WTC11 (cell line): ENCODE data around the gene SYTL5. TPM values are rescaled to one million over a fixed set of nuclear protein-coding genes. Genes with fewer than 3 reads are reported as not detected.

ENCODE experiments used
- ATAC-seq: fragments of 200-7000 bp; cut with Tn5 transposase; 2 replicates; pipeline ENCODE4 v1.10.0; 2021; ENCODE audit warnings: mild to moderate bottlenecking, moderate library complexity
- CTCF ChIA-PET: fragments of 300-600 bp; sonication (Branson Sonifier 250); formaldehyde crosslinking; loops from one replicate; lab custom pipeline; 2021; ENCODE audit warnings: antibody characterized with exemption; lab: Charles Lee
- POLR2A ChIA-PET: fragments of 350-600 bp; sonication (Branson Sonifier 250); formaldehyde crosslinking; loops from one replicate; lab custom pipeline; 2021; ENCODE audit warnings: antibody characterized with exemption; lab: Charles Lee
- DNase-seq: peaks from one replicate; pipeline ENCODE4 v3.0.0; 2021; ENCODE audit warnings: low spot score
- H3K27ac Mint-ChIP-seq: 2 replicates; pipeline ENCODE4 v1.8.0; 2021; ENCODE audit warnings: mixed read lengths
- H3K27me3 Mint-ChIP-seq: 2 replicates; pipeline ENCODE4 v1.8.0; 2021; ENCODE audit warnings: low read depth, mild to moderate bottlenecking, moderate library complexity, mixed read lengths
- H3K36me3 Mint-ChIP-seq: 2 replicates; pipeline ENCODE4 v1.8.0; 2021; ENCODE audit warnings: mixed read lengths
- H3K4me1 Mint-ChIP-seq: 2 replicates; pipeline ENCODE4 v1.8.0; 2022; ENCODE audit warnings: mixed read lengths
- H3K4me3 Mint-ChIP-seq: 2 replicates; pipeline ENCODE4 v1.8.0; 2021; ENCODE audit warnings: mild to moderate bottlenecking, moderate library complexity, mixed read lengths
- H3K9me3 Mint-ChIP-seq: 2 replicates; pipeline ENCODE4 v1.8.0; 2021; ENCODE audit warnings: mixed read lengths
- CREB1 ChIP-seq: sonication (generic); formaldehyde crosslinking; IDR thresholded peaks from 2 replicates; pipeline ENCODE4 v1.8.0; 2023; ENCODE audit warnings: mild to moderate bottlenecking, missing genetic modification reagents
- ESRRA ChIP-seq: sonication (generic); formaldehyde crosslinking; IDR thresholded peaks from 2 replicates; pipeline ENCODE4 v1.8.1; 2022; ENCODE audit warnings: mild to moderate bottlenecking, missing genetic modification reagents, borderline replicate concordance
- ETV6 ChIP-seq: sonication (generic); formaldehyde crosslinking; IDR thresholded peaks from 2 replicates; pipeline ENCODE4 v1.8.1; 2022; ENCODE audit warnings: mild to moderate bottlenecking, missing genetic modification reagents
- FOXP1 ChIP-seq: sonication (generic); formaldehyde crosslinking; IDR thresholded peaks from 2 replicates; pipeline ENCODE4 v1.8.0; 2022; ENCODE audit warnings: missing genetic modification reagents, mild to moderate bottlenecking, moderate library complexity, borderline replicate concordance
- GABPB1 ChIP-seq: sonication (generic); formaldehyde crosslinking; IDR thresholded peaks from 2 replicates; pipeline ENCODE4 v1.8.1; 2023; ENCODE audit warnings: mild to moderate bottlenecking, missing genetic modification reagents
- IRF2 ChIP-seq: sonication (generic); formaldehyde crosslinking; IDR thresholded peaks from 2 replicates; pipeline ENCODE4 v1.8.0; 2022; ENCODE audit warnings: low read depth, missing genetic modification reagents, borderline replicate concordance
- NFYB ChIP-seq: sonication (generic); formaldehyde crosslinking; conservative IDR thresholded peaks from 2 replicates; pipeline ENCODE4 v1.8.0; 2022; ENCODE audit warnings: low read depth, missing genetic modification reagents
- NR2C2 ChIP-seq: sonication (generic); formaldehyde crosslinking; IDR thresholded peaks from 2 replicates; pipeline ENCODE4 v1.8.0; 2022; ENCODE audit warnings: mild to moderate bottlenecking, missing genetic modification reagents
- OVOL2 ChIP-seq: fragments of 250-450 bp; sonication (Bioruptor Pico); IDR thresholded peaks from 2 replicates; pipeline ENCODE4 v1.9.0; 2021; ENCODE audit warnings: mild to moderate bottlenecking, borderline replicate concordance
- RORB ChIP-seq: fragments of 250-450 bp; sonication (Bioruptor Pico); IDR thresholded peaks from 2 replicates; pipeline ENCODE4 v1.9.0; 2021; ENCODE audit warnings: mild to moderate bottlenecking
- SP1 ChIP-seq: sonication (generic); formaldehyde crosslinking; conservative IDR thresholded peaks from 2 replicates; pipeline ENCODE4 v1.8.1; 2022; ENCODE audit warnings: missing genetic modification reagents
- TP53 ChIP-seq: sonication (generic); formaldehyde crosslinking; IDR thresholded peaks from 2 replicates; pipeline ENCODE4 v1.8.1; 2023; ENCODE audit warnings: mild to moderate bottlenecking, missing genetic modification reagents
- ZNF232 ChIP-seq: sonication (generic); formaldehyde crosslinking; IDR thresholded peaks from 2 replicates; pipeline ENCODE4 v1.8.0; 2022; ENCODE audit warnings: mild to moderate bottlenecking, missing genetic modification reagents
- ZNF317 ChIP-seq: sonication (generic); formaldehyde crosslinking; IDR thresholded peaks from 2 replicates; pipeline ENCODE4 v1.8.1; 2023; ENCODE audit warnings: low read depth, mild to moderate bottlenecking, moderate library complexity, missing genetic modification reagents, borderline replicate concordance
- ZNF416 ChIP-seq: fragments of 250-450 bp; sonication (Bioruptor Pico); IDR thresholded peaks from 2 replicates; pipeline ENCODE4 v1.9.0; 2021; ENCODE audit warnings: mild to moderate bottlenecking, inconsistent platforms
- total RNA-seq: library from RNA; stranded (reverse); gene quantifications from 3 replicates; pipeline ENCODE4 v1.2.3, GENCODE V29; 2021
- TF ChIP-seq, protein P1 (sequence below): sonication (generic); formaldehyde crosslinking; IDR thresholded peaks from 2 replicates; pipeline ENCODE4 v1.8.1; 2023; ENCODE audit warnings: mild to moderate bottlenecking, missing genetic modification reagents, borderline replicate concordance
- TF ChIP-seq, protein P2 (sequence below): sonication (generic); formaldehyde crosslinking; IDR thresholded peaks from 2 replicates; pipeline ENCODE4 v1.8.0; 2023; ENCODE audit warnings: missing genetic modification reagents
- TF ChIP-seq, protein P3 (sequence below): fragments of 250-450 bp; sonication (Bioruptor Pico); IDR thresholded peaks from 2 replicates; pipeline ENCODE4 v2.1.2; 2022; ENCODE audit warnings: mild to moderate bottlenecking, moderate library complexity
- TF ChIP-seq, protein P4 (sequence below): fragments of 250-450 bp; sonication (Bioruptor Pico); IDR thresholded peaks from 2 replicates; pipeline ENCODE4 v1.9.0; 2021; ENCODE audit warnings: moderate library complexity, mild to moderate bottlenecking, inconsistent platforms, borderline replicate concordance
- TF ChIP-seq, protein P5 (sequence below): sonication (generic); formaldehyde crosslinking; IDR thresholded peaks from 2 replicates; pipeline ENCODE4 v1.8.0; 2022; ENCODE audit warnings: missing genetic modification reagents
- TF ChIP-seq, protein P6 (sequence below): sonication (generic); formaldehyde crosslinking; IDR thresholded peaks from 2 replicates; pipeline ENCODE4 v1.8.0; 2023; ENCODE audit warnings: missing genetic modification reagents, mild to moderate bottlenecking, borderline replicate concordance
- TF ChIP-seq, protein P7 (sequence below): sonication (generic); formaldehyde crosslinking; IDR thresholded peaks from 2 replicates; pipeline ENCODE4 v1.8.1; 2023; ENCODE audit warnings: mild to moderate bottlenecking, missing genetic modification reagents

Gene SYTL5
- total RNA-seq, 1 experiment from 2014 or later = 0.26 TPM

DNA sequence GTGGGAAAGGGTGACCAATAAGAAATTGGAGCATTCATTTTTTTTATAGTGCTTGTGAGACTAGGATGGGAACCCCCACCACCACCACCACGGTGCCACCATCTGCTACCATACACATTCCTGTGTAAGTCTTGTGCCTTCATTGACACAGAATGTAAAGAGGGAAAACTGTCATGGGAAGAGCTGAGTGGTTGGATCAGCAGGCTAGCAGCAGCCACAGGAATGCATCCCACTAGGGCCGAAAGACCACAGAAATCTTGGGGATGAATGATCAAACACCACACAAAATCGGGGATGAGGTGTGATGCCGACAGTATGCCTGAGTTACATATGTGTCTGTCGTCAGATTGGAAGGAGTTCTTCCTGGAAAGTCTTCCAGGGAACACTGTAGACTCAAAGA is 145.1 kb downstream of the SYTL5 start (continued):
- TF ChIP-seq NR2C2 = no peak
- TF ChIP-seq ZNF317 (CRISPR knock-in tag) = no peak
- TF ChIP-seq, protein P1, sequence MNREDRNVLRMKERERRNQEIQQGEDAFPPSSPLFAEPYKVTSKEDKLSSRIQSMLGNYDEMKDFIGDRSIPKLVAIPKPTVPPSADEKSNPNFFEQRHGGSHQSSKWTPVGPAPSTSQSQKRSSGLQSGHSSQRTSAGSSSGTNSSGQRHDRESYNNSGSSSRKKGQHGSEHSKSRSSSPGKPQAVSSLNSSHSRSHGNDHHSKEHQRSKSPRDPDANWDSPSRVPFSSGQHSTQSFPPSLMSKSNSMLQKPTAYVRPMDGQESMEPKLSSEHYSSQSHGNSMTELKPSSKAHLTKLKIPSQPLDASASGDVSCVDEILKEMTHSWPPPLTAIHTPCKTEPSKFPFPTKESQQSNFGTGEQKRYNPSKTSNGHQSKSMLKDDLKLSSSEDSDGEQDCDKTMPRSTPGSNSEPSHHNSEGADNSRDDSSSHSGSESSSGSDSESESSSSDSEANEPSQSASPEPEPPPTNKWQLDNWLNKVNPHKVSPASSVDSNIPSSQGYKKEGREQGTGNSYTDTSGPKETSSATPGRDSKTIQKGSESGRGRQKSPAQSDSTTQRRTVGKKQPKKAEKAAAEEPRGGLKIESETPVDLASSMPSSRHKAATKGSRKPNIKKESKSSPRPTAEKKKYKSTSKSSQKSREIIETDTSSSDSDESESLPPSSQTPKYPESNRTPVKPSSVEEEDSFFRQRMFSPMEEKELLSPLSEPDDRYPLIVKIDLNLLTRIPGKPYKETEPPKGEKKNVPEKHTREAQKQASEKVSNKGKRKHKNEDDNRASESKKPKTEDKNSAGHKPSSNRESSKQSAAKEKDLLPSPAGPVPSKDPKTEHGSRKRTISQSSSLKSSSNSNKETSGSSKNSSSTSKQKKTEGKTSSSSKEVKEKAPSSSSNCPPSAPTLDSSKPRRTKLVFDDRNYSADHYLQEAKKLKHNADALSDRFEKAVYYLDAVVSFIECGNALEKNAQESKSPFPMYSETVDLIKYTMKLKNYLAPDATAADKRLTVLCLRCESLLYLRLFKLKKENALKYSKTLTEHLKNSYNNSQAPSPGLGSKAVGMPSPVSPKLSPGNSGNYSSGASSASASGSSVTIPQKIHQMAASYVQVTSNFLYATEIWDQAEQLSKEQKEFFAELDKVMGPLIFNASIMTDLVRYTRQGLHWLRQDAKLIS (CRISPR knock-in tag) = no peak
- TF ChIP-seq SP1 (CRISPR knock-in tag) = no peak
- no peak for TF ChIP-seq FOXP1 (CRISPR knock-in tag)
- TF ChIP-seq, all 79 proteins: peak for 0

DNA sequence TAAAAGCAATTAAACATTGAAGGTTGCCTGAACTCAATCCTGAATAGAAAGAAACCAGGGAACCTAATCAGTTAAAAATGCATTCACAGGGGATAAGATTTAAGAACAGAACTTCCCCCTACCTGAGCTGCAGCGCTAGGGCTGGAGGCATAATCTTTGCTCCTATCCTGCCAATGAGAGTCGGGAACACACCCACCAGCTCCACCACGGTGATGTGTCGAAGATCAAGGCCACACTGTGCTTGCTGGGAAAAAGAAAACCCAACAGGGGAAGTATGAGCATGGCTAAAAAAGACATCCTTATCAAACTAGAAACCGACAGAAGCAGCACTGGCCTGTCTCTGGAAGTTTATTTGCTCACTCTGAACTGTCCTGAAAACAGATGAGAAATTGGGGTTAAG is 148.0 kb downstream of the SYTL5 start:
- Mint-ChIP-seq H3K36me3 (no peaks in the 10 kb centered on the region), H3K4me3 (no peak overlapping the region), H3K9me3 (no peaks in the 10 kb centered on the region), H3K27ac (no peak overlapping the region), H3K4me1 (peaks cover 7% of the 10 kb centered on the region), H3K27me3 (no peaks in the 10 kb centered on the region)
- no peak for DNase-seq
- ChIA-PET POLR2A (no interaction called here), CTCF (no interaction called here)
- no peak for TF ChIP-seq RORB (CRISPR knock-in tag)
- TF ChIP-seq ESRRA (CRISPR knock-in tag) = no peak
- TF ChIP-seq, protein P2, sequence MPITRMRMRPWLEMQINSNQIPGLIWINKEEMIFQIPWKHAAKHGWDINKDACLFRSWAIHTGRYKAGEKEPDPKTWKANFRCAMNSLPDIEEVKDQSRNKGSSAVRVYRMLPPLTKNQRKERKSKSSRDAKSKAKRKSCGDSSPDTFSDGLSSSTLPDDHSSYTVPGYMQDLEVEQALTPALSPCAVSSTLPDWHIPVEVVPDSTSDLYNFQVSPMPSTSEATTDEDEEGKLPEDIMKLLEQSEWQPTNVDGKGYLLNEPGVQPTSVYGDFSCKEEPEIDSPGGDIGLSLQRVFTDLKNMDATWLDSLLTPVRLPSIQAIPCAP = no peak
- no peak for TF ChIP-seq GABPB1 (CRISPR knock-in tag)
- no peak for TF ChIP-seq OVOL2
- TF ChIP-seq, protein P3, sequence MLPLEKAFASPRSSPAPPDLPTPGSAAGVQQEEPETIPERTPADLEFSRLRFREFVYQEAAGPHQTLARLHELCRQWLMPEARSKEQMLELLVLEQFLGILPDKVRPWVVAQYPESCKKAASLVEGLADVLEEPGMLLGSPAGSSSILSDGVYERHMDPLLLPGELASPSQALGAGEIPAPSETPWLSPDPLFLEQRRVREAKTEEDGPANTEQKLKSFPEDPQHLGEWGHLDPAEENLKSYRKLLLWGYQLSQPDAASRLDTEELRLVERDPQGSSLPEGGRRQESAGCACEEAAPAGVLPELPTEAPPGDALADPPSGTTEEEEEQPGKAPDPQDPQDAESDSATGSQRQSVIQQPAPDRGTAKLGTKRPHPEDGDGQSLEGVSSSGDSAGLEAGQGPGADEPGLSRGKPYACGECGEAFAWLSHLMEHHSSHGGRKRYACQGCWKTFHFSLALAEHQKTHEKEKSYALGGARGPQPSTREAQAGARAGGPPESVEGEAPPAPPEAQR (CRISPR knock-in tag) = no peak
- TF ChIP-seq NFYB (CRISPR knock-in tag) = no peak
- TF ChIP-seq TP53 (CRISPR knock-in tag) = no peak
- TF ChIP-seq ETV6 (CRISPR knock-in tag) = no peak
- no peak for TF ChIP-seq ZNF232
- TF ChIP-seq, protein P4, sequence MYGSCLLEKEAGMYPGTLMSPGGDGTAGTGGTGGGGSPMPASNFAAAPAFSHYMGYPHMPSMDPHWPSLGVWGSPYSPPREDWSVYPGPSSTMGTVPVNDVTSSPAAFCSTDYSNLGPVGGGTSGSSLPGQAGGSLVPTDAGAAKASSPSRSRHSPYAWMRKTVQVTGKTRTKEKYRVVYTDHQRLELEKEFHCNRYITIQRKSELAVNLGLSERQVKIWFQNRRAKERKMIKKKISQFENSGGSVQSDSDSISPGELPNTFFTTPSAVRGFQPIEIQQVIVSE (CRISPR knock-in tag) = no peak
- TF ChIP-seq, protein P5, sequence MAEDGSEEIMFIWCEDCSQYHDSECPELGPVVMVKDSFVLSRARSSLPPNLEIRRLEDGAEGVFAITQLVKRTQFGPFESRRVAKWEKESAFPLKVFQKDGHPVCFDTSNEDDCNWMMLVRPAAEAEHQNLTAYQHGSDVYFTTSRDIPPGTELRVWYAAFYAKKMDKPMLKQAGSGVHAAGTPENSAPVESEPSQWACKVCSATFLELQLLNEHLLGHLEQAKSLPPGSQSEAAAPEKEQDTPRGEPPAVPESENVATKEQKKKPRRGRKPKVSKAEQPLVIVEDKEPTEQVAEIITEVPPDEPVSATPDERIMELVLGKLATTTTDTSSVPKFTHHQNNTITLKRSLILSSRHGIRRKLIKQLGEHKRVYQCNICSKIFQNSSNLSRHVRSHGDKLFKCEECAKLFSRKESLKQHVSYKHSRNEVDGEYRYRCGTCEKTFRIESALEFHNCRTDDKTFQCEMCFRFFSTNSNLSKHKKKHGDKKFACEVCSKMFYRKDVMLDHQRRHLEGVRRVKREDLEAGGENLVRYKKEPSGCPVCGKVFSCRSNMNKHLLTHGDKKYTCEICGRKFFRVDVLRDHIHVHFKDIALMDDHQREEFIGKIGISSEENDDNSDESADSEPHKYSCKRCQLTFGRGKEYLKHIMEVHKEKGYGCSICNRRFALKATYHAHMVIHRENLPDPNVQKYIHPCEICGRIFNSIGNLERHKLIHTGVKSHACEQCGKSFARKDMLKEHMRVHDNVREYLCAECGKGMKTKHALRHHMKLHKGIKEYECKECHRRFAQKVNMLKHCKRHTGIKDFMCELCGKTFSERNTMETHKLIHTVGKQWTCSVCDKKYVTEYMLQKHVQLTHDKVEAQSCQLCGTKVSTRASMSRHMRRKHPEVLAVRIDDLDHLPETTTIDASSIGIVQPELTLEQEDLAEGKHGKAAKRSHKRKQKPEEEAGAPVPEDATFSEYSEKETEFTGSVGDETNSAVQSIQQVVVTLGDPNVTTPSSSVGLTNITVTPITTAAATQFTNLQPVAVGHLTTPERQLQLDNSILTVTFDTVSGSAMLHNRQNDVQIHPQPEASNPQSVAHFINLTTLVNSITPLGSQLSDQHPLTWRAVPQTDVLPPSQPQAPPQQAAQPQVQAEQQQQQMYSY (CRISPR knock-in tag) = no peak
- TF ChIP-seq ZNF416 (CRISPR knock-in tag) = no peak
- no peak for TF ChIP-seq CREB1
- TF ChIP-seq IRF2 (CRISPR knock-in tag) = no peak
- TF ChIP-seq, protein P6, sequence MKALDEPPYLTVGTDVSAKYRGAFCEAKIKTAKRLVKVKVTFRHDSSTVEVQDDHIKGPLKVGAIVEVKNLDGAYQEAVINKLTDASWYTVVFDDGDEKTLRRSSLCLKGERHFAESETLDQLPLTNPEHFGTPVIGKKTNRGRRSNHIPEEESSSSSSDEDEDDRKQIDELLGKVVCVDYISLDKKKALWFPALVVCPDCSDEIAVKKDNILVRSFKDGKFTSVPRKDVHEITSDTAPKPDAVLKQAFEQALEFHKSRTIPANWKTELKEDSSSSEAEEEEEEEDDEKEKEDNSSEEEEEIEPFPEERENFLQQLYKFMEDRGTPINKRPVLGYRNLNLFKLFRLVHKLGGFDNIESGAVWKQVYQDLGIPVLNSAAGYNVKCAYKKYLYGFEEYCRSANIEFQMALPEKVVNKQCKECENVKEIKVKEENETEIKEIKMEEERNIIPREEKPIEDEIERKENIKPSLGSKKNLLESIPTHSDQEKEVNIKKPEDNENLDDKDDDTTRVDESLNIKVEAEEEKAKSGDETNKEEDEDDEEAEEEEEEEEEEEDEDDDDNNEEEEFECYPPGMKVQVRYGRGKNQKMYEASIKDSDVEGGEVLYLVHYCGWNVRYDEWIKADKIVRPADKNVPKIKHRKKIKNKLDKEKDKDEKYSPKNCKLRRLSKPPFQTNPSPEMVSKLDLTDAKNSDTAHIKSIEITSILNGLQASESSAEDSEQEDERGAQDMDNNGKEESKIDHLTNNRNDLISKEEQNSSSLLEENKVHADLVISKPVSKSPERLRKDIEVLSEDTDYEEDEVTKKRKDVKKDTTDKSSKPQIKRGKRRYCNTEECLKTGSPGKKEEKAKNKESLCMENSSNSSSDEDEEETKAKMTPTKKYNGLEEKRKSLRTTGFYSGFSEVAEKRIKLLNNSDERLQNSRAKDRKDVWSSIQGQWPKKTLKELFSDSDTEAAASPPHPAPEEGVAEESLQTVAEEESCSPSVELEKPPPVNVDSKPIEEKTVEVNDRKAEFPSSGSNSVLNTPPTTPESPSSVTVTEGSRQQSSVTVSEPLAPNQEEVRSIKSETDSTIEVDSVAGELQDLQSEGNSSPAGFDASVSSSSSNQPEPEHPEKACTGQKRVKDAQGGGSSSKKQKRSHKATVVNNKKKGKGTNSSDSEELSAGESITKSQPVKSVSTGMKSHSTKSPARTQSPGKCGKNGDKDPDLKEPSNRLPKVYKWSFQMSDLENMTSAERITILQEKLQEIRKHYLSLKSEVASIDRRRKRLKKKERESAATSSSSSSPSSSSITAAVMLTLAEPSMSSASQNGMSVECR (CRISPR knock-in tag) = no peak
- TF ChIP-seq, protein P7, sequence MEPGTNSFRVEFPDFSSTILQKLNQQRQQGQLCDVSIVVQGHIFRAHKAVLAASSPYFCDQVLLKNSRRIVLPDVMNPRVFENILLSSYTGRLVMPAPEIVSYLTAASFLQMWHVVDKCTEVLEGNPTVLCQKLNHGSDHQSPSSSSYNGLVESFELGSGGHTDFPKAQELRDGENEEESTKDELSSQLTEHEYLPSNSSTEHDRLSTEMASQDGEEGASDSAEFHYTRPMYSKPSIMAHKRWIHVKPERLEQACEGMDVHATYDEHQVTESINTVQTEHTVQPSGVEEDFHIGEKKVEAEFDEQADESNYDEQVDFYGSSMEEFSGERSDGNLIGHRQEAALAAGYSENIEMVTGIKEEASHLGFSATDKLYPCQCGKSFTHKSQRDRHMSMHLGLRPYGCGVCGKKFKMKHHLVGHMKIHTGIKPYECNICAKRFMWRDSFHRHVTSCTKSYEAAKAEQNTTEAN (CRISPR knock-in tag) = no peak
- ATAC-seq = no peak
